Heart right ventricle (tissue), 16 donors: ENCODE measurements around the gene TRIM32. TPM values are rescaled to one million over a fixed set of nuclear protein-coding genes. Genes with fewer than 3 reads are reported as not detected.
A peak's percentile ranks its signal among the peaks of the same experiment; 100 is the strongest.

ENCODE experiments used
- ATAC-seq, 8 donors: fragments of 200-7000 bp; cut with Tn5 transposase; one replicate each; pipeline ENCODE4 v1.9.1; 2020; ENCODE audit warnings: mild to moderate bottlenecking in 8 of 8, moderate library complexity in 8 of 8, moderate number of reproducible peaks in 1 of 8
- DNase-seq, 2 donors: peaks; one replicate each; pipeline ENCODE4 v3.0.0-alpha.2; 2020
- H3K27ac ChIP-seq, 10 donors: fragments of 200-600 bp; sonication (generic) in 2 of 10; one replicate each; pipeline versions ENCODE4 v1.5.0 to v1.8.0; 2020 to 2022; ENCODE audit warnings: mild to moderate bottlenecking in 3 of 10
- H3K27me3 ChIP-seq, 7 donors: fragments of 200-600 bp; one replicate each; pipeline ENCODE4 v1.8.0; 2021 to 2022; ENCODE audit warnings: mild to moderate bottlenecking in 2 of 7
- H3K36me3 ChIP-seq, 9 donors: fragments of 200-600 bp; sonication (generic) in 1 of 9; one replicate each; pipeline versions ENCODE4 v1.5.0 to v1.8.0; 2020 to 2022; ENCODE audit warnings: mild to moderate bottlenecking in 2 of 9
- H3K4me1 ChIP-seq, 9 donors: fragments of 200-600 bp; sonication (generic) in 1 of 9; one replicate each; pipeline versions ENCODE4 v1.5.0 to v1.8.0; 2020 to 2022; ENCODE audit warnings: mild to moderate bottlenecking in 4 of 9
- H3K4me3 ChIP-seq, 10 donors: fragments of 200-600 bp; sonication (generic) in 2 of 10; one replicate each; pipeline versions ENCODE4 v1.5.0 to v1.8.0; 2020 to 2022; ENCODE audit warnings: mild to moderate bottlenecking in 7 of 10, moderate library complexity in 2 of 10
- H3K9me3 ChIP-seq, 11 donors: fragments of 200-600 bp in 10 of 11; sonication (generic) in 2 of 11; one replicate each; pipeline versions ENCODE4 v1.5.0 to v1.8.0; 2013 to 2022; ENCODE audit warnings: mild to moderate bottlenecking in 2 of 11, control low read depth in 1 of 11, moderate library complexity in 1 of 11
- WGBS, 2 donors: extraction: QIAGEN DNeasy Blood & Tissue Kit; methylation state at CpG; one replicate each; pipeline ENCODE4 v1.1.7; 2013; ENCODE audit warnings: inconsistent platforms in 1 of 2; 5-methylcytosine and 5-hydroxymethylcytosine counted together
- intact Hi-C, 10 donors: fragments of 100-400 bp; cut with DNase I; formaldehyde crosslinking; loops; one replicate each; pipeline versions ENCODE4 v1.11.1 to v1.14.2; 2022
- polyA plus RNA-seq, 2 donors: library from polyadenylated mRNA; stranded (reverse); fragments of 200-250 nt; gene quantifications; one replicate each; pipeline ENCODE4 v1.2.3, GENCODE V29; 2013
- total RNA-seq, 10 donors: library from RNA; stranded (reverse); fragmentation: NEBNext Ultra II Directional in 3 of 10; extraction: Animal tissue kit (Norgen Biotek cat#: 25700) in 3 of 10; gene quantifications; one replicate each; pipeline versions ENCODE4 v1.2.1 to v1.2.4, GENCODE V29; 2021 to 2023
- TF ChIP-seq, protein P1 (sequence below), 9 donors: fragments of 200-600 bp; sonication (generic) in 2 of 9; IDR thresholded peaks; one replicate each; pipeline versions ENCODE4 v1.5.0 to v1.8.0; 2021 to 2022; ENCODE audit warnings: antibody characterized with exemption in 9 of 9, mild to moderate bottlenecking in 5 of 9, moderate library complexity in 1 of 9
- donor health status: Arrhythmogenic right ventricular cardiomyopathy.
- donor health status: ischemic (EF 13 %, LVEDD 7.1; RV severe dilation, severe dysfunction).
- donor health status: healthy with polysubstance abuse.
- donor health status: DM: no; HTN: yes; CAD: no.
- donor health status: DM: no; HTN: no; CAD: no.
- donor health status: ischemic (EF 25% LVEDD 6.9; RV normal size, moderate dysfunction).
- donor health status: ischemic (EF 25% LVEDD 5.7; RV mildly dilated, moderate dysfunction).
- donor health status: healthy.
- donor health status: DM: yes; HTN: yes; CAD: no.
- donor health status: Ischemic cardiomyopathy.
- donor health status: ischemic (EF 35%, LVEDD 5.7; RV mildly dilated, moderate dysfunction).
- donor health status: nonischemic (EF 11% LVEDD 7.7; RV severe dilation, severe dysfunction).
- donor health status: DM: yes; HTN: yes; CAD: no.
- donor health status: PGD.
- donor health status: ischemic (EF 29% LVEDD 5.4; RV normal size, mild dysfunction).
- donor health status: nonischemic (EF 23%, LVEDD 6.1; RV moderate dilation, normal function).

Gene TRIM32
- total and polyA plus RNA-seq, 12 donors, result 2.6 to 21.2 (median 13.4) TPM

DNA sequence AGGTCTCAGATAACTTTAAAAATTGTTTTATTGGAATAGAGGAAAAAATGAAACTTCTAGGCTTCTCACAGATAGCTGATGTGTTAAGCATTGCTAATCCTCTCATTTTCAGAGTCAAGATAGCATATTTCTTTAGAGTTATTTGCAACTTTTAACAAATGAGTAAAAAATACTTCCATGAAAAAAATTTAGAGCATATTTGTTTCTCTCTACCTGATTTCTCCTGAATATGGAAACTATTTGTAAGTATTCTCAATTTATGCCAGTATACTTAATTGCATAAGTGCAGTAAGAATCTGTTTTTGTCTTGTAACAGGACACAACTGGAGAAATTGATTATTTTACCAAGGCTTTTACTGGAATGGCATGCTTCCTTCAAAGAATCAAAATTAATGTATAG is 3.6 kb upstream of the TRIM32 start:
- Histone ChIP-seq H3K27me3 (peaks cover 0 to 6% (median 0%) of the 10 kb centered on the region in 7 donors), H3K9me3 (peaks cover 0 to 14% (median 0%) of the 10 kb centered on the region in 11 donors), H3K36me3 (no peaks in the 10 kb centered on the region), H3K4me1 (peaks cover 5 to 19% (median 16%) of the 10 kb centered on the region in 9 donors), H3K27ac (no peak overlapping the region), H3K4me3 (no peak overlapping the region)
- intact Hi-C loops, result no loop called here
- ATAC-seq (no peak), DNase-seq (no peak)
- TF ChIP-seq, protein P1, sequence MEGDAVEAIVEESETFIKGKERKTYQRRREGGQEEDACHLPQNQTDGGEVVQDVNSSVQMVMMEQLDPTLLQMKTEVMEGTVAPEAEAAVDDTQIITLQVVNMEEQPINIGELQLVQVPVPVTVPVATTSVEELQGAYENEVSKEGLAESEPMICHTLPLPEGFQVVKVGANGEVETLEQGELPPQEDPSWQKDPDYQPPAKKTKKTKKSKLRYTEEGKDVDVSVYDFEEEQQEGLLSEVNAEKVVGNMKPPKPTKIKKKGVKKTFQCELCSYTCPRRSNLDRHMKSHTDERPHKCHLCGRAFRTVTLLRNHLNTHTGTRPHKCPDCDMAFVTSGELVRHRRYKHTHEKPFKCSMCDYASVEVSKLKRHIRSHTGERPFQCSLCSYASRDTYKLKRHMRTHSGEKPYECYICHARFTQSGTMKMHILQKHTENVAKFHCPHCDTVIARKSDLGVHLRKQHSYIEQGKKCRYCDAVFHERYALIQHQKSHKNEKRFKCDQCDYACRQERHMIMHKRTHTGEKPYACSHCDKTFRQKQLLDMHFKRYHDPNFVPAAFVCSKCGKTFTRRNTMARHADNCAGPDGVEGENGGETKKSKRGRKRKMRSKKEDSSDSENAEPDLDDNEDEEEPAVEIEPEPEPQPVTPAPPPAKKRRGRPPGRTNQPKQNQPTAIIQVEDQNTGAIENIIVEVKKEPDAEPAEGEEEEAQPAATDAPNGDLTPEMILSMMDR (IDR thresholded peaks at IDR 0.05), result no peak

DNA sequence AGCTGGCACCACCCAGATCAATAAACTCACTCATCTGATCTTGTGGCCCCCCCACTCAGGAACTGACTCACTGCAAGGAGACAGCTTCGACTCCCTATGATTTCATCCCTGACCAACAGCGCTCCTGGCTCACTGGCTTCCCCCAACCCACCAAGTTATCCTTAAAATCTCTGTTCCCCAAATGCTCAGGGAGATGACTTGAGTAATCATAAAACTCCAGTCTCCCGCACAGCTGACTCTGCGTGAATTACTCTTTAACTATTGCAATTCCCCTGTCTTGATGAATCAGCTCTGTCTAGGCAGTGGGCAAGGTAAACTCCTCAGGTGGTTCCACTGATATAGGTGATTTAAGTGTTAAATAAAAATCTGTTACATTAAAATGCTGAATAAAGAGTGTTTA is 1.9 kb upstream of the TRIM32 start:
- ATAC-seq, result no peak
- no peak for DNase-seq
- intact Hi-C loops, result no loop called here
- Histone ChIP-seq H3K4me3 (no peak overlapping the region), H3K27ac (no peak overlapping the region), H3K36me3 (no peaks in the 10 kb centered on the region), H3K4me1 (peaks cover 5 to 34% (median 21%) of the 10 kb centered on the region in 9 donors), H3K9me3 (peaks cover 0 to 14% (median 0%) of the 10 kb centered on the region in 11 donors), H3K27me3 (peaks cover 0 to 6% (median 0%) of the 10 kb centered on the region in 7 donors)
- TF ChIP-seq, protein P1 (IDR thresholded peaks at IDR 0.05), result no peak
- WGBS, 2 donors, result 63 to 80% methylated on average over 4 of the region's 4 CpGs

DNA sequence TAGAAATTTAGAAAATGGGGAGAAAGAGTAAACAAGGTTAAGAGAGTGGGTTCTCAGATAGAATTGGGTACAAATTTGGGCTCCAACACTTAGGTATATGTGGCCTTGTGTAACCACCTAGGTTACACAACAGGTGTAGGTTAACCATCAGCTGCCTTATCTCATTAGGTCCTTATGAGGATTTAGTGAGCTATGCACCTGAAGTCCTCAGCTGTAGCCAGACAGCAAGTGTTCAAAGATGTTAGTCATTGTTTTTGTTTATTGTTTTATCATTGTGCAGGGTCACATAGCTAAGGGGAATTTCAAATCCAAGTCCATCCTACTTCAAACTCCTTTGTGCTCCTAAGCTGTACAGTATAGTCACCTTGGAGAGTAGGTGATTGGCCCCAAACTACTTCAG is 970 bp upstream of the TRIM32 start:
- peak overlapping the region in 7 of 10 donors; percentile 69 to 82 (median 77) for H3K4me3 ChIP-seq
- H3K4me1 ChIP-seq, result peaks cover 5 to 37% (median 21%) of the 10 kb centered on the region in 9 donors
- peaks cover 0 to 6% (median 0%) of the 10 kb centered on the region in 7 donors for H3K27me3 ChIP-seq
- H3K27ac ChIP-seq, result peak overlapping the region in 2 of 10 donors; percentile 87 to 91
- TF ChIP-seq, protein P1 (IDR thresholded peaks at IDR 0.05), result no peak
- DNase-seq, result no peak
- no peaks in the 10 kb centered on the region for H3K36me3 ChIP-seq
- H3K9me3 ChIP-seq, result peaks cover 0 to 14% (median 0%) of the 10 kb centered on the region in 11 donors
- ATAC-seq, result no peak
- intact Hi-C loops, result no loop called here

DNA sequence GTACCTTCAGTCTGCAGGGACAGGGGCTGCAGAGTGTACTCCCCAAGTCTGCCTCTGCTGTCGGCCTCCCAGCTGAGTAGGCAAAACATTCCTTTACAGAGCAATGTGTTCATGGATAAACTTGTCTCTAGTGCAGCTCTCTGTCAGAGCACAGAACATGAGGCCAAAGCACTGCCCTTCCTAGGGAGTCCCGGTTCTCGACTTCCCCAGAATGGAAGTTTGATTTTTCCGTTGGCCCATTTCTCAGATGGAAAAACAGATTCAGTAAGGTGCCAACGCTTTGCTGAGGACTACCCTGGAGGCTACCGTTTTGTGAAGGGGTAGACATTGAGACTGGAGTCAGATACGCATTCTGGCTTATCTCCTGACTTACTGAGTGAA is 422 bp upstream of the TRIM32 start:
- Histone ChIP-seq H3K36me3 (no peaks in the 10 kb centered on the region), H3K27me3 (peaks cover 0 to 6% (median 0%) of the 10 kb centered on the region in 7 donors), H3K4me1 (peaks cover 5 to 37% (median 21%) of the 10 kb centered on the region in 9 donors), H3K9me3 (peaks cover 0 to 14% (median 0%) of the 10 kb centered on the region in 11 donors), H3K4me3 (peak overlapping the region; percentile 69 to 82 (median 77)), H3K27ac (peak overlapping the region; percentile 60 to 91 (median 82))
- intact Hi-C loops, result no loop called here
- DNase-seq (no peak), ATAC-seq (peak; percentile 4 to 56 (median 48))
- TF ChIP-seq, protein P1 (IDR thresholded peaks at IDR 0.05), result no peak
- 6 to 7% methylated on average over 7 of the region's 7 CpGs for WGBS, 2 donors
